Central memory CD4-positive, alpha-beta T cell (primary cell): ENCODE data around the gene PPIA.
"Not testable (repeated sequence)": the region's sequence is repeated elsewhere in the genome, so short reads cannot be mapped to it uniquely, and the experiment has no call there.

Source experiments
- DNase-seq: peaks from one replicate; pipeline ENCODE4 v3.0.0; 2022

PPIA gene

GRCh38 chr7:44764665-44765578, 31.6 kb upstream of the PPIA start:
- no peak for DNase-seq

GRCh38 chr7:44765579-44766415, 30.7 kb upstream of the PPIA start:
- no peak for DNase-seq

GRCh38 chr7:44766416-44766801, 30.1 kb upstream of the PPIA start:
- DNase-seq, result no peak

- no peak for DNase-seq
Observed at GRCh38 chr7:44767134-44767911, 29.2 kb upstream of the PPIA start.

- peak; percentile 23 for DNase-seq
Observed at GRCh38 chr7:44767912-44768627, 28.4 kb upstream of the PPIA start.

- no peak for DNase-seq
Observed at GRCh38 chr7:44768628-44769371, 27.7 kb upstream of the PPIA start.

GRCh38 chr7:44769376-44769775, 27.1 kb upstream of the PPIA start:
- DNase-seq, result no peak

GRCh38 chr7:44769776-44770294, 26.6 kb upstream of the PPIA start:
- no peak for DNase-seq

GRCh38 chr7:44771358-44771757, 25.1 kb upstream of the PPIA start:
- no peak for DNase-seq

- DNase-seq, result no peak
Observed at GRCh38 chr7:44772440-44772839, 24.0 kb upstream of the PPIA start.

- DNase-seq, result no peak
Observed at GRCh38 chr7:44772867-44773266, 23.6 kb upstream of the PPIA start.

GRCh38 chr7:44774486-44774885, 22.0 kb upstream of the PPIA start:
- DNase-seq, result not testable (repeated sequence)

GRCh38 chr7:44775383-44776107, 20.9 kb upstream of the PPIA start:
- DNase-seq, result no peak

- no peak for DNase-seq
Observed at GRCh38 chr7:44776211-44776610, 20.3 kb upstream of the PPIA start.

- DNase-seq, result no peak
Observed at GRCh38 chr7:44782460-44782859, 14.0 kb upstream of the PPIA start.

GRCh38 chr7:44783407-44783806, 13.1 kb upstream of the PPIA start:
- no peak for DNase-seq

- no peak for DNase-seq
Observed at GRCh38 chr7:44784364-44784763, 12.1 kb upstream of the PPIA start.

- not testable (repeated sequence) for DNase-seq
Observed at GRCh38 chr7:44785218-44785617, 11.3 kb upstream of the PPIA start.

- DNase-seq, result no peak
Observed at GRCh38 chr7:44787041-44787440, 9.4 kb upstream of the PPIA start.

- DNase-seq, result no peak
Observed at GRCh38 chr7:44787762-44788161, 8.7 kb upstream of the PPIA start.

- no peak for DNase-seq
Observed at GRCh38 chr7:44789990-44790389, 6.5 kb upstream of the PPIA start.
